NCI-H2107 (cell line): ENCODE data around the gene RPL18.
"Not testable (repeated sequence)": the region's sequence is repeated elsewhere in the genome, so short reads cannot be mapped to it uniquely, and the experiment has no call there.

Experiments used
- DNase-seq: peaks from one replicate; lab custom pipeline; 2025; lab: John Stamatoyannopoulos, UW

Gene RPL18

GRCh38 chr19:48582168-48582567, 36.8 kb downstream of the RPL18 start:
- no peak for DNase-seq

DNA sequence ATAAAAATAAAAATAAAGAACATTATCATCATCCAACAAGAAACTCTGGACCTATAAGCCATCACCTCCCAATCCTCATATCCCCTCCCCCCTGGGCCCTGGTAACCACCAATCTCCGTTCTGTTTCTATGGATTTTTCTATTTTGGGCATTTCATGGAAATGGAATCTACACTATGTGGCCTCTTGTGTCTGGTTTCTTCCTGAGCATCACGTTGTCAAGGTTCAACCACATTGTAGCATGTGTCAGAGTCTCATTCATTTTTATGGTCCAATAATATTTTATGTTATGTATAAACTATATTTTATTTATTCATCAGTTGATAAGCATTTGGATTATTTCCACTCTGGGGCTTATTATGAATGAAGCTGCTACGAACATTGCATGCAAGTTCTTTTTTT, 40.1 kb downstream of the RPL18 start:
- DNase-seq = no peak

DNA sequence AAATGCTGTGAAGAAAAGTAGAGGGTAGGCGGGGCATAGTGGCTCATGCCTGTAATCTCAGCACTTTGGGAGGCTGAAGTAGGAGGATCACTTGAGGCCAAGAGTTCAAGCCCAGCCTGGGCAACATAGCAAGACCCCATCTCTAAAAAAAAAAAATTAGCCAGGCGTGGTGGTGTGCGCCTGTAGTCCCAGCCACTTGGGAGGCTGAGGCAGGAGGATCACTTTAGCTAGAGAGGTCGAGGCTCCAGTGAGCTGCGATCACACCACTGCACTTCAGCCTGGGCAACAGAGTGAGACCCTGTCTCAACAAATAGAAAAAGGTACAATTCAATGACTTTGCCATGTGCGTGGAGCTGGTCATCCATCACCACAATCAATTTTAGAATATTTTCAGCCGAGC, 41.1 kb downstream of the RPL18 start:
- not testable (repeated sequence) for DNase-seq

- DNase-seq = no peak
These were observed 42.9 kb downstream of the RPL18 start for GRCh38 chr19:48575931-48576622.

- no peak for DNase-seq
These were observed 45.8 kb downstream of the RPL18 start for GRCh38 chr19:48573163-48573505.

GRCh38 chr19:48571378-48572162, 47.4 kb downstream of the RPL18 start:
- no peak for DNase-seq

DNA sequence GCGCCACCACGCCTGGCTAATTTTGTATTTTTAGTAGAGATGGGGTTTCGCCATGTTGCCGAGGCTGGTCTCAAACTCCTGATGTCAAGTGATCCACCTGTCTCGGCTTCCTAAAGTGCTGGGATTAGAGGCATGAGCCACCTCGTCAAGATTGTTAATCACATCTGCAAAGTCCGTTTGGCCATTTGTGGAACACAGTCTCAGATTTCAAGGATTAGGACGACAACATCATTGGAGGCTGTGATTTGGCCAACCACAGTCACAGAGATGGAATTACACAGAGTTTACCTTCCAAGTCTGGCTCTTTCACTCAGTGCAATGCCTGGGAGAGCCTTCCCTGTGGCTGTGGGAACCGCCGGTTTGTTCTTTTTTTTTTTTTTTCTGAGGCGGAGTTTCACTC, 49.2 kb downstream of the RPL18 start:
- DNase-seq = peak; percentile 77

DNA sequence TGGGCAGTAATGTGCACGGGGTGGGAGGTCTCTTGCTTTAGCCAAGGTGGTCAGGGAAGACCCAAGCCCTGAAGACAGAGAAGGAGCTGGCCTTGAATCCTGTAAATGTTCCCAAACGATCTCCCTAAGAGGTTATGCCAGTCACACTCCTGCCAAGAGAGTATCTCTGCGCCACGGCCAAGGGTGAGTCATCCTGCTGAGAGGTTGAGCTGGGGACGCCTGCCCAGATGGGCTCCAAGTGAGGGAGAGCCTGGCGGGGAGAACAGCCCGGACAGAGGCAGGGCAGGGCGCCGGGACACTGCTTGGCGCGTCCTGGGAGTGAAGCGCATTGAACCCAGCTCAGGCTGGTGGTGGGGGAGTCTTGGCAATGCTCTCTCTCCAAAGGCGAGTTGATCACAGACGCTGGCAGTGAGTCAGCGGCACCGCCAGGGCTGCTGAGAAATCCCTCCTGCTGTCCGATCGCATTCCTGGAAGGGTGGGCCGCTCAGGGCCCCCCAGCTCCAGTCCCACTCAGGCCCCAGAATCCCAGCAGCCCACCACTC, 50.6 kb downstream of the RPL18 start:
- no peak for DNase-seq
